GM19238 (cell line): Measurements from ENCODE around the gene CD200R1.

Experiments
- DNase-seq: peaks from one replicate; pipeline ENCODE4 v3.0.0; 2011; ENCODE audit warnings: low spot score; ENCODE audit not compliant: insufficient read length

Gene CD200R1

DNA sequence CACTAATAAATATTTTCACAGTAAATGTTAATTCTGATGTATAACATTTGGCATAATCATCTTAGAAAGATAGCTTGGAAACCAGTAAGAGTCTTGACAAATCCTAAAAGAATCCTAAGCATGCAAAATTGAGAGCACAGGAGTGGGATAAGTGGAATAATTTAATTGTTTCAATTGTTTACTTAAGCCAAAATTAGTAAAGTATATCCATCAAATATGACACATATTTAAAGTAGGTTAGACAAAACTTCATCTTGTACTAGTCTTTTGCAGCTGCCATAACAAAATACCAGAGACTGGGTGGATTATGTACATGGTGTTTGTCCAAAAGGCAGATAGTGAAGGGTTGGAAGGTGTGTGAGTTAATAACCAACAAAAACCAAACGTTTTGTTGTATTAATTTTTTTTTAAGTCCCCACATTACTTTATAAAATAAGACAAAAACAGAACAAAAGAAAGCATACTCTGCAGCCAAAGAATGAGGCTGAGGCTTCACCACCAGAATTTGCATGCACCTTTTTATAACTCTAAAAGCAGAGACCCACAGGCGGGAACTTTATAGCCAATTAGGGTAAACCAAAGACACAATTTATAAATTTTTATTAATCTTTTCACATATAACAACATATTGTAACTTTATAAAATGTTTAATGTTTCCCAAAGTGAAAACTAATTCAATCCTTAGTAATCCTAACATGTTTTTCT, 86.4 kb downstream of the CD200R1 start:
- no peak for DNase-seq

DNA sequence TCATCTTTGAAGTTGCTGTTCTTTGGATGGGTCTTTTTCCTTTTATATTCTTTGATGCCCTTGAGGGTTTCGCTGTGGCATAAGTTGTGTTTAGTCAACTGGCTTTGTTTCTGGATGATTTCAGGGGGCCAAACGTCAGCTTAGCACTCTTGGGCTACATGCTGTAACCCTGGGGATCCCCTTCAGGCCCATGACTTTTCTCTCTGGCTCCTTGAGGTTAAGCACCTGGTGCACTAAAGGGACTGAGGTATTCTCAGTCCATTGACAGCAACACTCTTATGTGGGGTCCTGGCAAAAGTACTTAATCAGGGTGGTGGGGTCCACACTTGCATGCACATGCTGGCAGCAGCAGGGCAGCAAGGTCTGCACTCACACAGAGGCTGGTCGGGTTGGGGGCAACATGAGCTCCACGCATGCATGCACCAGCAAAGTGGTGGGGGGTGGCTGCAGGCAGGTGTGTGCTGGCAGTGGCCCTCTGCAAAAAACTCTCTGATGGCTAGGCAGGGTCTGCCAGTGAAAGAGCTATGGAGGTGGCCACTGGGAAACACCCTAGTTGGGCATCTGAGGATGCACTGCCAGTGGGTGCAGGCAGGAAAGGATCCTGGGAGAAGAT, 90.1 kb downstream of the CD200R1 start:
- no peak for DNase-seq

GRCh38 chr3:112881891-112882290, 93.0 kb downstream of the CD200R1 start:
- no peak for DNase-seq

DNA sequence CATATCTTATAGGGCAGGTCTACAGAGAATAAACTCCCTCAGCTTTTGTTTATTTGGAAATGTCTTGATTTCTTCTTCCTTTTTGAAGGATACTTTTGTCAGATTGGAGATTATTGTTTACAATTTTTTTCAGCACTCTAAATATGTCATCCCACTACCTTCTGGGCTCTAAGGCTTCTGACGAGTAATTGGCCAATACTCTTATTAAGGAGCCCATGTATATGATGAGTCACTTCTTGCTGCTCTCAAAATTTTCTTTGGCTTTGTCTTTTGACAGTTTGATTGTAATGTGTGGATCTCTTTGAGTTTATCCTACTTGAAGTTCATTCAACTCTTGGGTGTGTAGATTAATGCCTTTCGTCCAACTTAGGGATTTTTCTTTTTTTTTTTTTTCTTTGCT, 99.3 kb downstream of the CD200R1 start:
- DNase-seq = no peak

DNA sequence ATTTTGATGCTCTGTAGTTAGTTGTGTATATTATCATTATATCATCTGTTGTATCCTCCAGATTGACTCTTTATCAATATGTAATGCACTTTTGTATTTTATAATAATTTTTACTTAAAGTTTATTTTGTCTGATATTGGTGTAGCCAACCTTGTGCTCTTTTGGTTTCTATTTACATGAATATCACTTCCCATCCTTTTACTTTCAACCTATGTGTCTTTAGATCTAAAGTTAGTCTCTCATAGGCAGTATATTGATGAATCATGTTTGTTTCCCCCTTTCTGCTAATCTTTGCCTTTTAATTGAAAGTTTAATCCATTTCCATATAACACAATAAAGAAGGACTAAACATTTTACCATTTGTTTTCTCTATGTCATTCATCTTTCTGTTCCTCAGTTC, 100.2 kb downstream of the CD200R1 start:
- DNase-seq = no peak

- DNase-seq = no peak
Observed at GRCh38 chr3:112873632-112874031, 101.3 kb downstream of the CD200R1 start.

- DNase-seq = no peak
Observed at GRCh38 chr3:112871735-112872134, 103.2 kb downstream of the CD200R1 start.
